HFFc6 (cell line): Measurements from ENCODE around the gene CHD2. TPM values are rescaled to one million over a fixed set of nuclear protein-coding genes. Genes with fewer than 3 reads are reported as not detected.

Experiments
- DNase-seq: peaks from one replicate; pipeline ENCODE4 v3.0.0-alpha.2; 2018
- H3K27ac Mint-ChIP-seq: 2 replicates; pipeline ENCODE4 v1.8.0; 2020; ENCODE audit warnings: mild to moderate bottlenecking, mixed read lengths
- H3K27me3 Mint-ChIP-seq: 2 replicates; pipeline ENCODE4 v1.8.0; 2021; ENCODE audit warnings: mild to moderate bottlenecking, moderate library complexity, mixed read lengths; ENCODE audit not compliant: insufficient read depth
- H3K36me3 Mint-ChIP-seq: 2 replicates; pipeline ENCODE4 v1.8.0; 2021; ENCODE audit warnings: low read depth, mixed read lengths
- H3K4me1 Mint-ChIP-seq: 2 replicates; pipeline ENCODE4 v1.8.0; 2020; ENCODE audit warnings: low read depth, mixed read lengths
- H3K4me3 Mint-ChIP-seq: 2 replicates; pipeline ENCODE4 v1.8.0; 2020; ENCODE audit warnings: mild to moderate bottlenecking, moderate library complexity, mixed read lengths
- H3K9me3 Mint-ChIP-seq: 2 replicates; pipeline ENCODE4 v1.8.0; 2020; ENCODE audit warnings: mild to moderate bottlenecking, mixed read lengths
- long read RNA-seq: library from polyadenylated mRNA; unstranded; transcript quantifications from one replicate; pipeline ENCODE4 v2.0.0, GENCODE V29; 2019
- total RNA-seq, 6 experiments: library from RNA; stranded (reverse); fragmentation: NEBNext Ultra II Directional; extraction: Animal tissue kit (Norgen Biotek cat#: 25700); gene quantifications; 2 replicates in 1 of 6; 3 replicates in 5 of 6; pipeline ENCODE4 v1.2.3, GENCODE V29; 2021
- TF ChIP-seq, protein P1 (sequence below): fragments of 200-600 bp; sonication (generic); IDR thresholded peaks from 2 replicates; pipeline ENCODE4 v1.5.0; 2021; ENCODE audit warnings: antibody characterized with exemption, mild to moderate bottlenecking

The CHD2 gene
- 10 to 100 TPM; 47.5 to 65.3 (median 57.2) TPM for total RNA-seq
- long read RNA-seq, transcript CHD2-202 (13 exons, 2,221 nt): major isoform, 6 of 39 reads
- long read RNA-seq, partial matches to known transcripts: 23 of 39 reads
- long read RNA-seq, other reads (novel, unspliced or antisense): 10 of 39 reads

DNA sequence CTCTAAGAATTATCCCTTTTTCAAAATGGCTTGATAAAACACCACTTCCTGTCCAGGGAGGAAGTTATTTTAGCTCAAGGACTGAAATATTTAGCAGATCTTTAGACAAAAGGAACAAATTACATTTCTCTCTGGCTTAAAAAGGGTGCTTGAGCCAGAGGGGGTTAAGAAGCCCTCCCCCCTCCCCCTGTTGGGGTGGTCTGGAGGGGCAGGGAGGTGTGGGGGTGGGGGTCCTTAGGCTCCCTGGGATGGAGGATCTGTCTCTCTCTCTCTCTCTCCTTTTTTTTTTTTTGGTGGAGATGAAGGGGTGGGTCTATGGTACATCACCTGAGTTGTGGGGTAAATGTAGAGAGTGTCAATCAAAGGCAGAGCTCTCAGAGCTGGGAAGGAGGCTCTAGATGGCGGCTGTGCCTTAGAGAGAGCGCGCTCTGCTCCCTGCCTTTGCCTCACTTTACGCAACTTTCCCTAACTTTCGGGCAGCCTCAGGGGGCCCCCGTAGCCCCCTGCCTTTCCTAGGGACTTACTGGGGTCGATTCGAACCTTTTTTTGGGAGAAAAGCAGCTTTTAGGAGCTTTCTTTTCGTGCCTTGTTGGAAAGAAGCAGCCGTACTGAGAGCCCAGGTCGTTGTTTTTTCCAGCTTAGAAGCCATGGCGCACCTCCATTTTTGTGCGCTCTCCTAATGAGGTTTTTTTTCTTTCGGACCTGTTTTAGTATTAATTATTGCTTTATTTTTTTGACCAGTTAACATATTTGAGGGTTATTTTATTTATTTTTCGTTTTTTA is at the start of gene CHD2:
Gene CHD2, plus strand, starts transcription at position 377 of the 783 bp plus-strand sequence. CDS start 914 bp downstream, outside the sequence.
- H3K36me3 Mint-ChIP-seq: peaks cover 85% of the 10 kb centered on the region
- peak within 1 kb of the TSS; percentile 99 for H3K4me3 Mint-ChIP-seq
- peak within 1 kb of the TSS; percentile 99 for H3K27ac Mint-ChIP-seq
- H3K9me3 Mint-ChIP-seq: peaks cover 8% of the 10 kb centered on the region
- peak; percentile 72 for DNase-seq
- peaks cover 65% of the 10 kb centered on the region for H3K4me1 Mint-ChIP-seq
- TF ChIP-seq, protein P1, sequence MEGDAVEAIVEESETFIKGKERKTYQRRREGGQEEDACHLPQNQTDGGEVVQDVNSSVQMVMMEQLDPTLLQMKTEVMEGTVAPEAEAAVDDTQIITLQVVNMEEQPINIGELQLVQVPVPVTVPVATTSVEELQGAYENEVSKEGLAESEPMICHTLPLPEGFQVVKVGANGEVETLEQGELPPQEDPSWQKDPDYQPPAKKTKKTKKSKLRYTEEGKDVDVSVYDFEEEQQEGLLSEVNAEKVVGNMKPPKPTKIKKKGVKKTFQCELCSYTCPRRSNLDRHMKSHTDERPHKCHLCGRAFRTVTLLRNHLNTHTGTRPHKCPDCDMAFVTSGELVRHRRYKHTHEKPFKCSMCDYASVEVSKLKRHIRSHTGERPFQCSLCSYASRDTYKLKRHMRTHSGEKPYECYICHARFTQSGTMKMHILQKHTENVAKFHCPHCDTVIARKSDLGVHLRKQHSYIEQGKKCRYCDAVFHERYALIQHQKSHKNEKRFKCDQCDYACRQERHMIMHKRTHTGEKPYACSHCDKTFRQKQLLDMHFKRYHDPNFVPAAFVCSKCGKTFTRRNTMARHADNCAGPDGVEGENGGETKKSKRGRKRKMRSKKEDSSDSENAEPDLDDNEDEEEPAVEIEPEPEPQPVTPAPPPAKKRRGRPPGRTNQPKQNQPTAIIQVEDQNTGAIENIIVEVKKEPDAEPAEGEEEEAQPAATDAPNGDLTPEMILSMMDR: no peak; the same call in 1 of the 2 replicates
- peaks cover 17% of the 10 kb centered on the region for H3K27me3 Mint-ChIP-seq

DNA sequence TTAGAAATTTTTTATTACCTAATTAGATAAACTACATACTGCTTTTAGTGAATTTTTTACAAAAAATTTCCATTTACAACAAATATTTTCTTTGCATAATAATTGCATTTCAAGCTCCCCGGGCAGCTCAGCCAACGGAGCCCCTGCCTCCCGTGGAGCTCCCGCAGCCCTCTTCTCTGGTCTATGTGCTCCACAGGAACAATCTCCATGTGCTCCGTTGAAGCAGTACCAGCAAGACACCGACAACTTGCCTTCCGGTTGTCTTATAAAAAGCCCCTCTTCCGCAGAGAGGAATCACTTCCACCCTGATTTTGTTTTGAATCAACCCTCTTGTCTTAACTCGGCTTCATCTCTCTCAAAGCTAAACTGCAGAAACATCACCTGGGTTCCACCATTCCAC is 46.9 kb upstream of the CHD2 start:
- H3K27ac Mint-ChIP-seq: no peak overlapping the region
- no peaks in the 10 kb centered on the region; the same call in 1 of the 2 replicates for H3K9me3 Mint-ChIP-seq

DNA sequence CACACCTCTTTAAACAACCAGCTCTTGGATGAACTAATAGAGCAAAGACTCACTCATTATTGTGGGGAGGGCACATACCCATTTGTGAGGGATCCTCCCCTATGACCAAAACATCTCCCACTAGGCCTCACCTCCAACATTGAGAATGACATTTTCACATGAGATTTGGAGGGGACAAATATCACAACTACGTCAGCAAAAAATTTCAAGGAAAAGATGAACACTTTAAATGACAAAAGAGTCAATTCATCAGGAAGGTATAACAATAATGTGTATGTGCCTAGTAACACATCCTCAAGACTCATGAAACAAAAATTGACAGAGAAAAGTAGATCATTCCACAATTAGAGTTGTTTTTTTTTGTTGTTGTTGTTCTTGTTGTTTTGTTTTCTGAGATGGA is 38.4 kb upstream of the CHD2 start:
- peaks cover 5% of the 10 kb centered on the region; the same call in 1 of the 2 replicates for H3K36me3 Mint-ChIP-seq
- no peak overlapping the region for H3K4me3 Mint-ChIP-seq
- TF ChIP-seq, protein P1: no peak
- 0 out of 2 replicates have a peak, but pooled peaks cover 5% of the 10 kb centered on the region for H3K9me3 Mint-ChIP-seq
- no peak overlapping the region for H3K27ac Mint-ChIP-seq
- DNase-seq: no peak
- H3K4me1 Mint-ChIP-seq: no peaks in the 10 kb centered on the region; the same call in 1 of the 2 replicates
- peaks cover 3% of the 10 kb centered on the region for H3K27me3 Mint-ChIP-seq

More for the DNA sequence above, 46.9 kb upstream of the CHD2 start:
- H3K4me1 Mint-ChIP-seq: peaks cover 6% of the 10 kb centered on the region
- DNase-seq: no peak
- TF ChIP-seq, protein P1: no peak
- H3K36me3 Mint-ChIP-seq: no peaks in the 10 kb centered on the region; the same call in 1 of the 2 replicates
- no peak overlapping the region for H3K4me3 Mint-ChIP-seq
- H3K27me3 Mint-ChIP-seq: no peaks in the 10 kb centered on the region; the same call in 1 of the 2 replicates

DNA sequence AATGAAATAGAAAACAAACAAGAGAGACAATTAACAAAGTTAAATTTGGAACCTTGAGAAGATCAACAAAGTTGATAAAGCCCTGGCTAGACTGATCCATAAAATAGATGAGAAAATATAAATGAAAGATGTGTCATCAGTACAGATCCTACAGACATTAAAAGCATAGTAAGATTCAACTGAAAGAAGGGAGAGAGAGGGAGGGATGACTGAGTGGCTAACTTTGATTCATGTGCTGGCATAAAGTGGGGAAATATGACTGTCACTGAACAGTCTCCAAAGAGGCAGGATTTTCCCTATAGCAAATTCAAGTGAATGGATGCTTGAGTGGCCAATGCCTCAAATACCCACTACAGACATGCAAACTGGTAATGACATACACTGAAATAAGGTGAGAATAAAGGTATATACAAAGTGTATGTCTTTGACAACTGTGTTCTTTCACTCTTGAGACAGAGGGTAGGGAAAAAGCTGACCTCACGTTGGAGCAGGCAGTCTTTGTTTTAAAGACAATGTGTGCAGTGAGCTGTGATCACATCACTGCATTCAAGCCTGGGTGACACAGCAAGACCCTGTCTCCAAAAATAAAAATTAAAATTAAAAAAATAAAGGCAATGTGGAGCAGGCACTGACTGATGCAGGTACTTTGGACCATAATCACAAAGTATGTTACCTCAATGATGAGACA is 35.9 kb upstream of the CHD2 start:
- Mint-ChIP-seq H3K4me1 (peaks cover 7% of the 10 kb centered on the region), H3K36me3 (peaks cover 5% of the 10 kb centered on the region; the same call in 1 of the 2 replicates), H3K27ac (no peak overlapping the region), H3K4me3 (no peak overlapping the region), H3K9me3 (0 out of 2 replicates have a peak, but pooled peaks cover 5% of the 10 kb centered on the region), H3K27me3 (peaks cover 3% of the 10 kb centered on the region)
- TF ChIP-seq, protein P1: no peak
- DNase-seq: no peak

DNA sequence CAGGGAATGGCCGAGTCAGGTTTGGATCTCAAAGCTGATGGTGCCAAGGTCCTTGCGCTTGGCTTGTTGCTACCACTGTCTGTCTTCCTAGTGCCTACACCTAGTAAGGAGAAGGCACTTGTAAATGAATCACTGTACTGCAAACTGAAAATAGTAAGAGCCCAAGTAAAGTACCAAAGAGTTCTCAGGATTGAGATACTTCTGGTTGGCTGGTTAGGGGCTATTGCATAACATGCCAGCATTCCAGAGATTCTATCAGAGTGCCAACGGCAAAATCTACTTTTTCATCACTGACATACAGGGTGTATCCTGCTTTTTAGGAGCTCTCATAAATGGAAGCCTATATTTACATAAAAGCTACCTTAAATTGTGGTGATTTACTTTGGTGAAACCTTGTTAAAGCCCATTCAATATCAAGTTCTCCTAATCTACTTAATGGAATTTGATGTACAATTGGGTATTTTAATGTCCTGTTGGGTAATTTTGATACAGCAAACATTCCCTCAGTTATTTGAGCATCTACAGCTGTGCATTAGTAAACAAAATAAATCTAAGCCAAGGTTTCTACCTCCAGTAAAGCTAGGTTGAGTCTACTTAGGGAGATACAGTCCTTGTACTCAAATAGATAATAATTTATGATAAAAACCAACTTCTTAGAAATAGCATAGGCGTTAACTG is 30.7 kb upstream of the CHD2 start:
- TF ChIP-seq, protein P1: no peak
- no peaks in the 10 kb centered on the region for H3K9me3 Mint-ChIP-seq
- peaks cover 19% of the 10 kb centered on the region for H3K4me1 Mint-ChIP-seq
- H3K36me3 Mint-ChIP-seq: no peaks in the 10 kb centered on the region
- H3K27ac Mint-ChIP-seq: no peak overlapping the region
- H3K4me3 Mint-ChIP-seq: no peak overlapping the region
- H3K27me3 Mint-ChIP-seq: no peaks in the 10 kb centered on the region; the same call in none of the 2 replicates
- DNase-seq: peak; percentile 56
